A549 (cell line): ENCODE measurements around the gene PUS1.

ENCODE experiments used
- CHD2 ChIP-seq: fragments of 150-350 bp; IDR thresholded peaks from 2 replicates; pipeline ENCODE4 v1.6.1; 2014; ENCODE audit warnings: low read length; ENCODE audit not compliant: partially characterized antibody
- CHD4 ChIP-seq: fragments of 200-600 bp; sonication (generic); IDR thresholded peaks from 2 replicates; pipeline ENCODE4 v1.6.1; 2016; ENCODE audit warnings: antibody characterized with exemption, mild to moderate bottlenecking, borderline replicate concordance
- CTCF ChIP-seq: fragments of >200 bp; sonication (Bioruptor Twin); formaldehyde crosslinking; IDR thresholded peaks from 3 replicates; pipeline ENCODE4 v1.5.1; 2016
- EP300 ChIP-seq, 2 experiments: fragments of >200 bp; sonication (Bioruptor Twin); formaldehyde crosslinking; IDR thresholded peaks; 2 replicates in 1 of 2; 3 replicates in 1 of 2; pipeline ENCODE4 v1.6.1; 2016 to 2017
- HDAC2 ChIP-seq: fragments of 200-600 bp; sonication (generic); IDR thresholded peaks from 2 replicates; pipeline ENCODE4 v1.6.1; 2016
- POLR2A ChIP-seq: IDR thresholded peaks from 2 replicates; pipeline ENCODE4 v1.6.1; 2012; ENCODE audit warnings: mild to moderate bottlenecking, low read length
- RAD21 ChIP-seq, 2 experiments: fragments of >200 bp in 1 of 2; sonication (Bioruptor Twin) in 1 of 2; formaldehyde crosslinking in 1 of 2; IDR thresholded peaks in 1 of 2; conservative IDR thresholded peaks in 1 of 2; 2 replicates in 1 of 2; 3 replicates in 1 of 2; pipeline ENCODE4 v1.6.1; 2012 to 2018; ENCODE audit warnings: inconsistent platforms in 1 of 2
- REST ChIP-seq: fragments of 200-600 bp; sonication (generic); IDR thresholded peaks from 2 replicates; pipeline ENCODE4 v1.6.1; 2016; ENCODE audit warnings: antibody characterized with exemption, mild to moderate bottlenecking, moderate library complexity
- TP53 ChIP-seq: fragments of 250-450 bp; sonication (Bioruptor Pico); IDR thresholded peaks from 2 replicates; pipeline ENCODE4 v1.5.0; 2021; ENCODE audit warnings: mild to moderate bottlenecking, moderate library complexity
- ZC3H11A ChIP-seq: fragments of 450-650 bp; IDR thresholded peaks from 2 replicates; pipeline ENCODE4 v1.6.1; 2014; ENCODE audit warnings: antibody characterized with exemption, mild to moderate bottlenecking
- ZSCAN20 ChIP-seq: fragments of 250-450 bp; sonication (Bioruptor Pico); IDR thresholded peaks from 2 replicates; pipeline ENCODE4 v1.8.0; 2022; ENCODE audit warnings: mild to moderate bottlenecking, moderate library complexity

- TF ChIP-seq CTCF (no peak), CHD4 (no peak), POLR2A (no peak), RAD21 (conservative IDR thresholded peaks at IDR 0.05 in 1 of 2, IDR thresholded peaks at IDR 0.05 in 1 of 2) (peak in 1 of 2 experiments; percentile 22; a peak in 2 of 5 replicates), CHD2 (no peak), EP300 (IDR thresholded peaks at IDR 0.05) (no peak; a peak in 1 of 5 replicates), REST (no peak), TP53 (CRISPR knock-in tag) (no peak), ZC3H11A (no peak), HDAC2 (no peak), ZSCAN20 (CRISPR knock-in tag) (no peak)
These were observed 16.4 kb upstream of the PUS1 start for GRCh38 chr12:131912518-131913274.
